GM21390 (cell line): Measurements from ENCODE around the gene EXOC4.
"Not testable (repeated sequence)": the region's sequence is repeated elsewhere in the genome, so short reads cannot be mapped to it uniquely, and the experiment has no call there.

Experiments
- ATAC-seq: cut with Tn5 transposase; IDR thresholded peaks from one replicate; pipeline ENCODE4 v1.9.1; 2021; ENCODE audit not compliant: unreplicated experiment

EXOC4 gene

GRCh38 chr7:134048166-134048565, 795.3 kb downstream of the EXOC4 start:
- ATAC-seq, result no peak

- no peak for ATAC-seq
Observed at GRCh38 chr7:134051020-134051419, 798.1 kb downstream of the EXOC4 start.

GRCh38 chr7:134056816-134057215, 803.9 kb downstream of the EXOC4 start:
- no peak for ATAC-seq

- ATAC-seq, result no peak
Observed at GRCh38 chr7:134058521-134058920, 805.6 kb downstream of the EXOC4 start.

- ATAC-seq, result no peak
Observed at GRCh38 chr7:134058980-134059379, 806.1 kb downstream of the EXOC4 start.

- no peak for ATAC-seq
Observed at GRCh38 chr7:134059921-134060320, 807.0 kb downstream of the EXOC4 start.

GRCh38 chr7:134060874-134061273, 808.0 kb downstream of the EXOC4 start:
- no peak for ATAC-seq

- ATAC-seq, result no peak
Observed at GRCh38 chr7:134062460-134062859, 809.6 kb downstream of the EXOC4 start.

GRCh38 chr7:134065415-134065814, 812.5 kb downstream of the EXOC4 start:
- ATAC-seq, result no peak

- no peak for ATAC-seq
Observed at GRCh38 chr7:134067164-134067563, 814.3 kb downstream of the EXOC4 start.

GRCh38 chr7:134068670-134069069, 815.8 kb downstream of the EXOC4 start:
- no peak for ATAC-seq

GRCh38 chr7:134069187-134069586, 816.3 kb downstream of the EXOC4 start:
- ATAC-seq, result no peak

GRCh38 chr7:134070673-134071072, 817.8 kb downstream of the EXOC4 start:
- no peak for ATAC-seq

GRCh38 chr7:134071355-134072331, 818.8 kb downstream of the EXOC4 start:
- ATAC-seq, result peak; percentile 91

GRCh38 chr7:134073276-134073675, 820.4 kb downstream of the EXOC4 start:
- ATAC-seq, result no peak

GRCh38 chr7:134075799-134076198, 822.9 kb downstream of the EXOC4 start:
- no peak for ATAC-seq

GRCh38 chr7:134077560-134077959, 824.7 kb downstream of the EXOC4 start:
- ATAC-seq, result not testable (repeated sequence)

- ATAC-seq, result no peak
Observed at GRCh38 chr7:134078991-134079390, 826.1 kb downstream of the EXOC4 start.

GRCh38 chr7:134081695-134082094, 828.8 kb downstream of the EXOC4 start:
- no peak for ATAC-seq

GRCh38 chr7:134083766-134084487, 831.0 kb downstream of the EXOC4 start:
- no peak for ATAC-seq

GRCh38 chr7:134084488-134085144, 831.7 kb downstream of the EXOC4 start:
- ATAC-seq, result peak; percentile 90
